Measurements from ENCODE around the gene SLC27A4.
A peak's percentile ranks its signal among the peaks of the same experiment; 100 is the strongest.

Gene SLC27A4

GRCh38 chr9:128339761-128340690 lies at the start of gene SLC27A4:
Gene SLC27A4, plus strand, starts transcription at chr9:128340527. Its CDS starts 2,606 bp downstream, at chr9:128343133.
- in situ Hi-C loops (cut with HindIII; ENCODE audit: low pct_ligation_motif_present, low pct_unique_long_range_greater_than_20kb, low sequenced_read_pairs), result no loop called here
- peak; percentile 82 for DNase-seq

GRCh38 chr9:128292009-128292408 lies 48.3 kb upstream of the SLC27A4 start:
- DNase-seq, result no peak
- in situ Hi-C loops (cut with HindIII; ENCODE audit: low pct_ligation_motif_present, low pct_unique_long_range_greater_than_20kb, low sequenced_read_pairs), result no loop called here

- in situ Hi-C loops (cut with HindIII; ENCODE audit: low pct_ligation_motif_present, low pct_unique_long_range_greater_than_20kb, low sequenced_read_pairs), result no loop called here
- no peak for DNase-seq
Observed at GRCh38 chr9:128293091-128293490, 47.2 kb upstream of the SLC27A4 start.

GRCh38 chr9:128294142-128294541 lies 46.2 kb upstream of the SLC27A4 start:
- DNase-seq, result no peak

GRCh38 chr9:128296340-128297220 lies 43.7 kb upstream of the SLC27A4 start:
- no peak for DNase-seq
- in situ Hi-C loops (cut with HindIII; ENCODE audit: low pct_ligation_motif_present, low pct_unique_long_range_greater_than_20kb, low sequenced_read_pairs), result no loop called here

More at GRCh38 chr9:128294142-128294541, 46.2 kb upstream of the SLC27A4 start:
- in situ Hi-C loops (cut with HindIII; ENCODE audit: low pct_ligation_motif_present, low pct_unique_long_range_greater_than_20kb, low sequenced_read_pairs), result no loop called here

GRCh38 chr9:128297221-128297773 lies 43.0 kb upstream of the SLC27A4 start:
- no peak for DNase-seq
- in situ Hi-C loops (cut with HindIII; ENCODE audit: low pct_ligation_motif_present, low pct_unique_long_range_greater_than_20kb, low sequenced_read_pairs), result no loop called here

- in situ Hi-C loops (cut with HindIII; ENCODE audit: low pct_ligation_motif_present, low pct_unique_long_range_greater_than_20kb, low sequenced_read_pairs), result no loop called here
- DNase-seq, result no peak
Observed at GRCh38 chr9:128298535-128299482, 41.5 kb upstream of the SLC27A4 start.

- no peak for DNase-seq
- in situ Hi-C loops (cut with HindIII; ENCODE audit: low pct_ligation_motif_present, low pct_unique_long_range_greater_than_20kb, low sequenced_read_pairs), result no loop called here
Observed at GRCh38 chr9:128304136-128304970, 36.0 kb upstream of the SLC27A4 start.

GRCh38 chr9:128304971-128305288 lies 35.4 kb upstream of the SLC27A4 start:
- DNase-seq, result no peak
- in situ Hi-C loops (cut with HindIII; ENCODE audit: low pct_ligation_motif_present, low pct_unique_long_range_greater_than_20kb, low sequenced_read_pairs), result no loop called here

- no peak for DNase-seq
- in situ Hi-C loops (cut with HindIII; ENCODE audit: low pct_ligation_motif_present, low pct_unique_long_range_greater_than_20kb, low sequenced_read_pairs), result no loop called here
Observed at GRCh38 chr9:128309551-128309950, 30.8 kb upstream of the SLC27A4 start.

- in situ Hi-C loops (cut with HindIII; ENCODE audit: low pct_ligation_motif_present, low pct_unique_long_range_greater_than_20kb, low sequenced_read_pairs), result no loop called here
Observed at GRCh38 chr9:128310461-128310860, 29.9 kb upstream of the SLC27A4 start.

GRCh38 chr9:128314697-128315096 lies 25.6 kb upstream of the SLC27A4 start:
- no peak for DNase-seq
- in situ Hi-C loops (cut with HindIII; ENCODE audit: low pct_ligation_motif_present, low pct_unique_long_range_greater_than_20kb, low sequenced_read_pairs), result no loop called here

More at GRCh38 chr9:128310461-128310860, 29.9 kb upstream of the SLC27A4 start:
- no peak for DNase-seq

- no peak for DNase-seq
- in situ Hi-C loops (cut with HindIII; ENCODE audit: low pct_ligation_motif_present, low pct_unique_long_range_greater_than_20kb, low sequenced_read_pairs), result no loop called here
Observed at GRCh38 chr9:128316421-128316820, 23.9 kb upstream of the SLC27A4 start.

- DNase-seq, result no peak
- in situ Hi-C loops (cut with HindIII; ENCODE audit: low pct_ligation_motif_present, low pct_unique_long_range_greater_than_20kb, low sequenced_read_pairs), result no loop called here
Observed at GRCh38 chr9:128317629-128318028, 22.7 kb upstream of the SLC27A4 start.

GRCh38 chr9:128321343-128321742 lies 19.0 kb upstream of the SLC27A4 start:
- in situ Hi-C loops (cut with HindIII; ENCODE audit: low pct_ligation_motif_present, low pct_unique_long_range_greater_than_20kb, low sequenced_read_pairs), result no loop called here
- no peak for DNase-seq

- in situ Hi-C loops (cut with HindIII; ENCODE audit: low pct_ligation_motif_present, low pct_unique_long_range_greater_than_20kb, low sequenced_read_pairs), result no loop called here
- no peak for DNase-seq
Observed at GRCh38 chr9:128321879-128322403, 18.4 kb upstream of the SLC27A4 start.
